Neural progenitor cell (in vitro differentiated cells): Measurements from ENCODE around the gene P2RX5. TPM values are rescaled to one million over a fixed set of nuclear protein-coding genes. Genes with fewer than 3 reads are reported as not detected.
A peak's percentile ranks its signal among the peaks of the same experiment; 100 is the strongest.

Experiments used
- DNase-seq: peaks from one replicate; pipeline ENCODE4 v3.0.0-alpha.2; 2016; ENCODE audit warnings: low spot score
- H2AFZ ChIP-seq: fragments of 200-600 bp; sonication (generic); replicated peaks from 2 replicates; pipeline ENCODE4 v1.6.1; 2016; ENCODE audit warnings: antibody characterized with exemption
- H3F3A ChIP-seq: fragments of 200-600 bp; sonication (generic); 2 replicates; pipeline ENCODE4 v1.6.1; 2016; ENCODE audit warnings: antibody characterized with exemption, low read depth
- H3K27ac ChIP-seq: fragments of 200-600 bp; sonication (generic); 2 replicates; pipeline ENCODE4 v1.5.1; 2016; ENCODE audit warnings: mild to moderate bottlenecking
- H3K27me3 ChIP-seq: fragments of 200-600 bp; sonication (generic); 2 replicates; pipeline ENCODE4 v1.6.1; 2016; ENCODE audit warnings: mild to moderate bottlenecking, moderate library complexity
- H3K36me3 ChIP-seq: fragments of 200-600 bp; sonication (generic); 2 replicates; pipeline ENCODE4 v1.5.1; 2016
- H3K4me1 ChIP-seq: fragments of 200-600 bp; sonication (generic); 2 replicates; pipeline ENCODE4 v1.6.1; 2016; ENCODE audit warnings: mixed run types
- H3K4me2 ChIP-seq: fragments of 200-600 bp; sonication (generic); 2 replicates; pipeline ENCODE4 v1.6.1; 2016
- H3K4me3 ChIP-seq: fragments of 200-600 bp; sonication (generic); 2 replicates; pipeline ENCODE4 v1.5.1; 2016
- H3K79me2 ChIP-seq: fragments of 200-600 bp; sonication (generic); 2 replicates; pipeline ENCODE4 v1.6.1; 2016; ENCODE audit warnings: low read depth
- H3K9ac ChIP-seq: fragments of 200-600 bp; sonication (generic); 2 replicates; pipeline ENCODE4 v1.6.1; 2016
- H3K9me3 ChIP-seq: fragments of 200-600 bp; sonication (generic); 2 replicates; pipeline ENCODE4 v1.5.1; 2016; ENCODE audit warnings: low read depth
- H4K20me1 ChIP-seq: fragments of 200-600 bp; sonication (generic); 2 replicates; pipeline ENCODE4 v1.6.1; 2016; ENCODE audit warnings: low read depth
- H3K27ac Mint-ChIP-seq: 3 replicates; pipeline ENCODE4 v1.8.0; 2021; ENCODE audit warnings: mixed read lengths
- H3K27me3 Mint-ChIP-seq: 2 replicates; pipeline ENCODE4 v1.8.0; 2022; ENCODE audit warnings: low read depth, mild to moderate bottlenecking, inconsistent platforms, moderate library complexity, mixed read lengths; ENCODE audit not compliant: insufficient read depth
- H3K36me3 Mint-ChIP-seq: 3 replicates; pipeline ENCODE4 v1.8.0; 2021; ENCODE audit warnings: mixed read lengths
- H3K4me1 Mint-ChIP-seq: 3 replicates; pipeline ENCODE4 v1.8.0; 2021; ENCODE audit warnings: mixed read lengths
- H3K4me3 Mint-ChIP-seq: 3 replicates; pipeline ENCODE4 v1.8.0; 2021; ENCODE audit warnings: mild to moderate bottlenecking, moderate library complexity, mixed read lengths
- H3K9me3 Mint-ChIP-seq: 3 replicates; pipeline ENCODE4 v1.8.0; 2020; ENCODE audit warnings: mixed read lengths
- CTCF ChIP-seq: fragments of 200-600 bp; sonication (generic); IDR thresholded peaks from 2 replicates; pipeline ENCODE4 v1.5.1; 2017; ENCODE audit warnings: antibody characterized with exemption, mild to moderate bottlenecking
- EZH2 ChIP-seq: fragments of 200-600 bp; sonication (generic); IDR thresholded peaks from 2 replicates; pipeline ENCODE4 v1.6.1; 2017; ENCODE audit warnings: antibody characterized with exemption, mild to moderate bottlenecking, moderate library complexity
- EZH2phosphoT487 ChIP-seq: fragments of 200-600 bp; sonication (generic); IDR thresholded peaks from 2 replicates; pipeline ENCODE4 v1.6.1; 2017; ENCODE audit warnings: antibody characterized with exemption
- total RNA-seq: library from RNA; depleted of rRNA; stranded (reverse); fragments of >200 nt; gene quantifications from 2 replicates; pipeline ENCODE4 v1.2.3, GENCODE V29; 2015; ENCODE audit warnings: low replicate concordance

The P2RX5 gene
- total RNA-seq, 1 donor from 2014 or later, result not detected

GRCh38 chr17:3678821-3679530 is 17.0 kb downstream of the P2RX5 start:
- H3K79me2 ChIP-seq, result no peaks in the 10 kb centered on the region
- Mint-ChIP-seq H3K9me3 (no peaks in the 10 kb centered on the region), H3K4me1 (peaks cover 16% of the 10 kb centered on the region), H3K27ac (no peak overlapping the region), H3K27me3 (peaks cover 10% of the 10 kb centered on the region), H3K36me3 (no peaks in the 10 kb centered on the region), H3K4me3 (no peak overlapping the region)
- H3F3A ChIP-seq, result peaks cover 3% of the 10 kb centered on the region
- no peaks in the 10 kb centered on the region for H3K27me3 ChIP-seq
- no peak overlapping the region for H3K9ac ChIP-seq
- peaks cover 9% of the 10 kb centered on the region for H3K4me1 ChIP-seq
- no peak overlapping the region for H3K4me2 ChIP-seq
- no peak overlapping the region for H3K4me3 ChIP-seq
- H3K36me3 ChIP-seq, result no peaks in the 10 kb centered on the region
- H2AFZ ChIP-seq, result no peak overlapping the region
- no peak for DNase-seq
- H3K9me3 ChIP-seq, result no peaks in the 10 kb centered on the region
- no peak overlapping the region for H3K27ac ChIP-seq
- no peaks in the 10 kb centered on the region for H4K20me1 ChIP-seq
- TF ChIP-seq EZH2phosphoT487 (no peak), EZH2 (no peak), CTCF (no peak)

GRCh38 chr17:3678095-3678820 is 17.7 kb downstream of the P2RX5 start:
- Histone ChIP-seq H3K79me2 (no peaks in the 10 kb centered on the region), H3K4me2 (no peak overlapping the region), H3K4me3 (no peak overlapping the region), H3K9me3 (no peaks in the 10 kb centered on the region), H3K36me3 (no peaks in the 10 kb centered on the region), H3K9ac (no peak overlapping the region), H3F3A (peaks cover 3% of the 10 kb centered on the region), H2AFZ (peak overlapping the region; percentile 79), H3K27me3 (no peaks in the 10 kb centered on the region), H4K20me1 (no peaks in the 10 kb centered on the region), H3K4me1 (peaks cover 9% of the 10 kb centered on the region), H3K27ac (no peak overlapping the region)
- no peaks in the 10 kb centered on the region for H3K36me3 Mint-ChIP-seq
- peaks cover 9% of the 10 kb centered on the region for H3K27me3 Mint-ChIP-seq
- peak overlapping the region; percentile 6 for H3K27ac Mint-ChIP-seq
- H3K4me3 Mint-ChIP-seq, result no peak overlapping the region
- TF ChIP-seq CTCF (peak; percentile 37), EZH2phosphoT487 (no peak)
- peaks cover 18% of the 10 kb centered on the region for H3K4me1 Mint-ChIP-seq
- no peaks in the 10 kb centered on the region for H3K9me3 Mint-ChIP-seq
- peak; percentile 65 for DNase-seq

- H3K27me3 Mint-ChIP-seq, result peaks cover 6% of the 10 kb centered on the region
- H3K36me3 ChIP-seq, result no peaks in the 10 kb centered on the region
- no peak overlapping the region for H3K4me2 ChIP-seq
- no peak overlapping the region for H3K9ac ChIP-seq
- peaks cover 21% of the 10 kb centered on the region for H3K4me1 Mint-ChIP-seq
- H4K20me1 ChIP-seq, result no peaks in the 10 kb centered on the region
- H3K36me3 Mint-ChIP-seq, result peaks cover 2% of the 10 kb centered on the region
- no peaks in the 10 kb centered on the region for H3K79me2 ChIP-seq
- H2AFZ ChIP-seq, result no peak overlapping the region
- no peak for DNase-seq
- TF ChIP-seq EZH2phosphoT487 (no peak), EZH2 (no peak), CTCF (no peak)
- H3K4me1 ChIP-seq, result peaks cover 9% of the 10 kb centered on the region
- peaks cover 3% of the 10 kb centered on the region for H3F3A ChIP-seq
- no peaks in the 10 kb centered on the region for H3K9me3 Mint-ChIP-seq
- no peak overlapping the region for H3K27ac ChIP-seq
- H3K27ac Mint-ChIP-seq, result peak overlapping the region; percentile 21
- H3K9me3 ChIP-seq, result no peaks in the 10 kb centered on the region
- no peaks in the 10 kb centered on the region for H3K27me3 ChIP-seq
- H3K4me3 Mint-ChIP-seq, result no peak overlapping the region
- no peak overlapping the region for H3K4me3 ChIP-seq
Observed at GRCh38 chr17:3675886-3676285, 20.1 kb downstream of the P2RX5 start.
